H7 (cell line): ENCODE measurements around the gene PSPN. TPM values are rescaled to one million over a fixed set of nuclear protein-coding genes. Genes with fewer than 3 reads are reported as not detected.

ENCODE experiments used
- DNase-seq: peaks from one replicate; pipeline ENCODE4 v3.0.0; 2012
- H3K27me3 ChIP-seq: 2 replicates; pipeline ENCODE4 v1.6.0; 2011; ENCODE audit warnings: mild to moderate bottlenecking, low read length; ENCODE audit not compliant: control insufficient read depth, insufficient read depth
- H3K36me3 ChIP-seq: replicated peaks from 2 replicates; pipeline ENCODE4 v1.5.1; 2011; ENCODE audit warnings: low read length; ENCODE audit not compliant: control insufficient read depth, insufficient read depth
- H3K4me3 ChIP-seq: 2 replicates; pipeline ENCODE4 v1.5.1; 2011; ENCODE audit warnings: low read depth, mild to moderate bottlenecking, control low read depth, low read length, moderate library complexity; ENCODE audit not compliant: insufficient read depth
- total RNA-seq: library from RNA; depleted of rRNA; stranded (reverse); fragments of >200 nt; shearing (Covaris generic); gene quantifications from 2 replicates; pipeline ENCODE4 v1.2.3, GENCODE V29; 2014; rRNA removed

The PSPN gene
- 1.4 and 1.7 TPM in 2 replicates for total RNA-seq

GRCh38 chr19:6375411-6376010 is at the start of gene PSPN:
Gene PSPN, minus strand, starts transcription at chr19:6375933. Its CDS starts 84 bp downstream, at chr19:6375849.
- DNase-seq: peak; percentile 48
- no peak within 1 kb of the TSS for H3K4me3 ChIP-seq
- H3K27me3 ChIP-seq: no peaks in the 10 kb centered on the region
- peaks cover 11% of the 10 kb centered on the region for H3K36me3 ChIP-seq

GRCh38 chr19:6424939-6425731 is 49.4 kb upstream of the PSPN start:
- Histone ChIP-seq H3K36me3 (peaks cover 19% of the 10 kb centered on the region), H3K4me3 (no peak overlapping the region; the same call in 1 of the 2 replicates), H3K27me3 (peaks cover 7% of the 10 kb centered on the region; the same call in 1 of the 2 replicates)
- DNase-seq: peak; percentile 92

- no peaks in the 10 kb centered on the region; the same call in 1 of the 2 replicates for H3K27me3 ChIP-seq
- peak; percentile 99 for DNase-seq
- peaks cover 26% of the 10 kb centered on the region for H3K36me3 ChIP-seq
- H3K4me3 ChIP-seq: peak within 1 kb of the TSS; percentile 92
Observed at GRCh38 chr19:6424195-6424938, 48.6 kb upstream of the PSPN start, which contains the start of gene KHSRP. Gene KHSRP, minus strand, starts transcription at chr19:6424811. Its CDS starts 110 bp downstream, at chr19:6424701.

- Histone ChIP-seq H3K4me3 (peak overlapping the region; percentile 92), H3K27me3 (no peaks in the 10 kb centered on the region), H3K36me3 (peaks cover 32% of the 10 kb centered on the region)
- DNase-seq: peak; percentile 83
Observed at GRCh38 chr19:6423499-6424194, 47.9 kb upstream of the PSPN start.

GRCh38 chr19:6421075-6422014 is 45.6 kb upstream of the PSPN start:
- Histone ChIP-seq H3K36me3 (peaks cover 47% of the 10 kb centered on the region), H3K4me3 (no peak overlapping the region), H3K27me3 (no peaks in the 10 kb centered on the region)
- no peak for DNase-seq

- Histone ChIP-seq H3K27me3 (no peaks in the 10 kb centered on the region), H3K36me3 (peaks cover 56% of the 10 kb centered on the region), H3K4me3 (no peak overlapping the region)
- DNase-seq: no peak
Observed at GRCh38 chr19:6418562-6418932, 42.8 kb upstream of the PSPN start.

- peak; percentile 90 for DNase-seq
- no peak overlapping the region for H3K4me3 ChIP-seq
- H3K36me3 ChIP-seq: peaks cover 56% of the 10 kb centered on the region
- no peaks in the 10 kb centered on the region for H3K27me3 ChIP-seq
Observed at GRCh38 chr19:6417713-6418561, 42.2 kb upstream of the PSPN start.

GRCh38 chr19:6416658-6417405 is 41.1 kb upstream of the PSPN start:
- peak; percentile 51 for DNase-seq
- Histone ChIP-seq H3K4me3 (no peak overlapping the region), H3K27me3 (no peaks in the 10 kb centered on the region), H3K36me3 (peaks cover 49% of the 10 kb centered on the region)

GRCh38 chr19:6415591-6416190 is 40.0 kb upstream of the PSPN start:
- no peaks in the 10 kb centered on the region for H3K27me3 ChIP-seq
- DNase-seq: peak; percentile 65
- H3K36me3 ChIP-seq: peaks cover 41% of the 10 kb centered on the region
- H3K4me3 ChIP-seq: no peak overlapping the region

GRCh38 chr19:6414793-6415590 is 39.3 kb upstream of the PSPN start:
- Histone ChIP-seq H3K27me3 (no peaks in the 10 kb centered on the region), H3K36me3 (peaks cover 35% of the 10 kb centered on the region), H3K4me3 (no peak overlapping the region)
- DNase-seq: peak; percentile 66
